NCI-H748 treated with DMSO at 0.1 percent for 48 hours (cell line): ENCODE results near the gene C19orf25.
"Not testable (repeated sequence)": the region's sequence is repeated elsewhere in the genome, so short reads cannot be mapped to it uniquely, and the experiment has no call there.

Source experiments
- DNase-seq: peaks from one replicate; lab custom pipeline; 2025; lab: John Stamatoyannopoulos, UW

The C19orf25 gene

GRCh38 chr19:1481893-1482360 is 2.9 kb upstream of the C19orf25 start:
- no peak for DNase-seq

- DNase-seq: no peak
Observed at GRCh38 chr19:1481224-1481892, 2.3 kb upstream of the C19orf25 start.

GRCh38 chr19:1477056-1477455 is 2.0 kb downstream of the C19orf25 start:
- not testable (repeated sequence) for DNase-seq

- DNase-seq: no peak
Observed at GRCh38 chr19:1475751-1476437, 3.1 kb downstream of the C19orf25 start.

GRCh38 chr19:1474765-1475351 is 4.2 kb downstream of the C19orf25 start:
- DNase-seq: no peak

GRCh38 chr19:1474011-1474764 is 4.8 kb downstream of the C19orf25 start:
- DNase-seq: no peak

GRCh38 chr19:1473085-1473851 is 5.7 kb downstream of the C19orf25 start:
- DNase-seq: no peak

GRCh38 chr19:1472231-1473084 is 6.6 kb downstream of the C19orf25 start:
- no peak for DNase-seq

GRCh38 chr19:1471515-1472160 is 7.4 kb downstream of the C19orf25 start:
- DNase-seq: no peak

GRCh38 chr19:1471010-1471514 is 8.0 kb downstream of the C19orf25 start:
- DNase-seq: peak; percentile 32

GRCh38 chr19:1470305-1471009 is 8.6 kb downstream of the C19orf25 start:
- DNase-seq: peak; percentile 45

GRCh38 chr19:1470055-1470304 is 9.0 kb downstream of the C19orf25 start:
- no peak for DNase-seq

GRCh38 chr19:1469255-1470054 is 9.6 kb downstream of the C19orf25 start:
- no peak for DNase-seq

- DNase-seq: no peak
Observed at GRCh38 chr19:1468821-1469254, 10.2 kb downstream of the C19orf25 start.

- no peak for DNase-seq
Observed at GRCh38 chr19:1468274-1468820, 10.7 kb downstream of the C19orf25 start.

GRCh38 chr19:1467490-1468273 is 11.3 kb downstream of the C19orf25 start:
- DNase-seq: no peak

GRCh38 chr19:1467215-1467489 is 11.9 kb downstream of the C19orf25 start:
- DNase-seq: no peak
